ENCODE measurements around the gene PODN.

DNA sequence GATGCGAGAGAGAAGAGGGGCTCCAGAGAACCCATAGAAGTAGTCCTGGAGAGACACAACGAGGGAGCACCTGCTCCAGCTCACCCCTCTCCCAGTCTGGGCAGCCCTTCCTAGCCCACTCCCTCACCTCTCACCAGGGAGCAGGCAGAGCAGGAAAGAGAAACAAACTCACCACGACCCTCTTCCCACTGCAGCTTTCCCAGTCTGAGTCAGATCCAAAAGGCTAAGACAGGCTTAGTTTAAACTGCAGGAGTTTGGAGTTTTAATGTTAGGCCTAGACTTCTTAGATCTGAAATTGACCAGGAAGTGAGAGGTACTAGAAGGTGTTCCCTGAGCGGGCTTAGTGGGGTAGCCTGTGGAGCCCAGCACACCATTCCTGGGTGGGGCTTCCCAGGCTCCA, 50.8 kb downstream of the PODN start:
- TF ChIP-seq, protein P1, sequence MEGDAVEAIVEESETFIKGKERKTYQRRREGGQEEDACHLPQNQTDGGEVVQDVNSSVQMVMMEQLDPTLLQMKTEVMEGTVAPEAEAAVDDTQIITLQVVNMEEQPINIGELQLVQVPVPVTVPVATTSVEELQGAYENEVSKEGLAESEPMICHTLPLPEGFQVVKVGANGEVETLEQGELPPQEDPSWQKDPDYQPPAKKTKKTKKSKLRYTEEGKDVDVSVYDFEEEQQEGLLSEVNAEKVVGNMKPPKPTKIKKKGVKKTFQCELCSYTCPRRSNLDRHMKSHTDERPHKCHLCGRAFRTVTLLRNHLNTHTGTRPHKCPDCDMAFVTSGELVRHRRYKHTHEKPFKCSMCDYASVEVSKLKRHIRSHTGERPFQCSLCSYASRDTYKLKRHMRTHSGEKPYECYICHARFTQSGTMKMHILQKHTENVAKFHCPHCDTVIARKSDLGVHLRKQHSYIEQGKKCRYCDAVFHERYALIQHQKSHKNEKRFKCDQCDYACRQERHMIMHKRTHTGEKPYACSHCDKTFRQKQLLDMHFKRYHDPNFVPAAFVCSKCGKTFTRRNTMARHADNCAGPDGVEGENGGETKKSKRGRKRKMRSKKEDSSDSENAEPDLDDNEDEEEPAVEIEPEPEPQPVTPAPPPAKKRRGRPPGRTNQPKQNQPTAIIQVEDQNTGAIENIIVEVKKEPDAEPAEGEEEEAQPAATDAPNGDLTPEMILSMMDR (IDR thresholded peaks at IDR 0.05 in 8 of 11, conservative IDR thresholded peaks at IDR 0.05 in 3 of 11), result no peak
- no peak for TF ChIP-seq POLR2A (IDR thresholded peaks at IDR 0.05)
